Measurements from ENCODE around the gene GPC6. TPM values are rescaled to one million over a fixed set of nuclear protein-coding genes. Genes with fewer than 3 reads are reported as not detected.

Gene GPC6
- total RNA-seq, 1 donor from 2014 or later, result 18.7 TPM

DNA sequence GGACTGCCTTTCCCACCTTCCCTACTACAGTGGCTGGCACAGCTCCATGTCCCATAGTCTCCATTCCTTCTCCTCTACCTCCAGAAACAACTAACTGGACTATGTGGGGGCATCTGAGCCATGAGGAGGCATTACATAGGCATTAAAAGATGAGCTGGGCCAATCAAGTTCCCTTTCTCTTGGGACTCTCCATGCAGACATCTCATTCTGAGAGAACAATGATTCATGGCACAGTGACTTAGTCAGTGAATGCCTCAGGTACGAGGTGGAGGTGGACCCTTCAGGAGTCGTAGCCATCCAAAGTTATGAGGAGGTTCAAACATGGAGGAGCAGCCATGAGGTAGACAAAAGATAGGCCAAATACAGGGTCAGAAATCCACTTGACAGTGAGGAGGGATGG is 70.0 kb downstream of the GPC6 start:
- DNase-seq (ENCODE audit: low read depth), result no peak
- TF ChIP-seq, protein P1, sequence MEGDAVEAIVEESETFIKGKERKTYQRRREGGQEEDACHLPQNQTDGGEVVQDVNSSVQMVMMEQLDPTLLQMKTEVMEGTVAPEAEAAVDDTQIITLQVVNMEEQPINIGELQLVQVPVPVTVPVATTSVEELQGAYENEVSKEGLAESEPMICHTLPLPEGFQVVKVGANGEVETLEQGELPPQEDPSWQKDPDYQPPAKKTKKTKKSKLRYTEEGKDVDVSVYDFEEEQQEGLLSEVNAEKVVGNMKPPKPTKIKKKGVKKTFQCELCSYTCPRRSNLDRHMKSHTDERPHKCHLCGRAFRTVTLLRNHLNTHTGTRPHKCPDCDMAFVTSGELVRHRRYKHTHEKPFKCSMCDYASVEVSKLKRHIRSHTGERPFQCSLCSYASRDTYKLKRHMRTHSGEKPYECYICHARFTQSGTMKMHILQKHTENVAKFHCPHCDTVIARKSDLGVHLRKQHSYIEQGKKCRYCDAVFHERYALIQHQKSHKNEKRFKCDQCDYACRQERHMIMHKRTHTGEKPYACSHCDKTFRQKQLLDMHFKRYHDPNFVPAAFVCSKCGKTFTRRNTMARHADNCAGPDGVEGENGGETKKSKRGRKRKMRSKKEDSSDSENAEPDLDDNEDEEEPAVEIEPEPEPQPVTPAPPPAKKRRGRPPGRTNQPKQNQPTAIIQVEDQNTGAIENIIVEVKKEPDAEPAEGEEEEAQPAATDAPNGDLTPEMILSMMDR (conservative IDR thresholded peaks at IDR 0.05; ENCODE audit: low read depth, low read length), result no peak
- no peak overlapping the region for H3K4me3 ChIP-seq (ENCODE audit: low read depth, low read length)

DNA sequence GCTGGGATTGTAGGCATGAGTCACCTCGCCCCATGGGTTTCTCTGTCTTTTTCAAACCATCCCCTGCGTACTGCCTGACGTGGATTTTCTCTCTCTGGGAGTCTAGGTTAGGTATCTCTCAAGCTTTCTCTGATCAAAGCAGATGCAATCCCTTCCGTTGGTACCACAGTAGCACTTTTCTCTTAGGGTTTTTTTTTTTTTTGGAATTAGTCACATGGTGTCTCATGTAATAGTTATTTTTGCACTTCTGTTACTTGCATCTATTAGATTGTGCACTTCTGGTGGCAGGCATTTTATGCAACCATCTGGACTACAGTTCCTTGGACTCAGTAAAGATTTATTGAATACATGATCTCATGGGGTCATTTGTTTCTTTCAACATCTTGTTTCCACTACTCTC is 72.1 kb downstream of the GPC6 start:
- TF ChIP-seq, protein P1 (conservative IDR thresholded peaks at IDR 0.05; ENCODE audit: low read depth, low read length), result no peak
- H3K4me3 ChIP-seq (ENCODE audit: low read depth, low read length), result no peak overlapping the region
- DNase-seq (ENCODE audit: low read depth), result no peak

DNA sequence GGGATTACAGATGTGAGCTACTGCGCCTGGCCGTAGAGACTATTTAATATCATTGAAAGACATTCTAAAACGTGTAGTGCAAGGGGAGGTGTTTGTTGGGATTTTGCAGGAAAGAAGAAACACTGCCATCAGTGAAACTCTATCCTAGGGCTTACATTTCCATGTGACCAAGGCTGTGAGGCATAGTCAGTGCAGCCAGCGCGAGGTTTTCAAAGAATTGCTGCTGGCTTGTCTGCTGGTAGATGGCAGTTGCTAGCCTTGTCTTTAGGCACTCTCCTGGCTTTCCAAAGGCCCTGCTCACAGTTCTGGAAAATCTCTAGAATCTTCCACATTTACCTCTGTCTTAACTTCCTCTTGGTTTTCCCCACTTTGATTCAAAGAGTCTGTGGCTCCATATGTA is 77.5 kb downstream of the GPC6 start:
- TF ChIP-seq, protein P1 (conservative IDR thresholded peaks at IDR 0.05; ENCODE audit: low read depth, low read length), result no peak

DNA sequence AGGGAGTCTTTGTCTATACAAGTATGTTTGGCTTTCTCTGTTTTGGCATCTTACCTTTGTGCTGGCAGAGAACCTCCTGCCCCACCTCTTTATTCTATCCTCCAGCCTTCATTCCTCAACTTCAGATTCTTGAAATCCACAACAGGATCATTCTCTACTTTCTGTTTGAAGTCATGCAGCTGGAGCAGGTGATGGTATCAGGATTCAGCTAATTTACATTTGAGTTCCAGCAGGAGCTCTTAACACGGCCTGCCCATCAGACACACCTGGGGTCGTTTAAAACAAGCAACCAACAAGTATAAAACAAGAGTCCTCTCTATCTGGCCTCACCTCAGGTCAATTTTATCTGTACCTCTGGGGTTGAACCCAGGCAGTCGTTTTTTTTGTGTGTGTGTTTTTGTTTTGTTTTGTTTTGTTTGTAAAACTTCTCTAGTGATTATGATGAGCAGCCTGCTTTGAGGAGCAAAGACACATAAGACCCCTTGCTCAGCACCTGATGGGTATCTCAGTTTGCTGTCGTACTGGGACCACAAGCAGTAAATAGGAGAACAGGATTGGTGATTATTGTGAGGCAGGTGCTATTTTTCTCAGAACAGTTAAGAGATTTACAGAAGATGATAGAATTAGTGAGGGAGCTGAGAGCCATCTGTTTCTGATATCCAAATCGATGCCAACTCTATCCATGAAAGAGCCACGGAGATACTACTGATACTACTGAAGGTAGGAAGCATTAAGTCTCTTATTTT is 78.4 kb downstream of the GPC6 start:
- H3K4me3 ChIP-seq (ENCODE audit: low read depth, low read length), result no peak overlapping the region
- TF ChIP-seq, protein P1 (conservative IDR thresholded peaks at IDR 0.05; ENCODE audit: low read depth, low read length), result no peak
- DNase-seq (ENCODE audit: low read depth), result no peak

More for the DNA sequence above, 77.5 kb downstream of the GPC6 start:
- H3K4me3 ChIP-seq (ENCODE audit: low read depth, low read length), result no peak overlapping the region
- DNase-seq (ENCODE audit: low read depth), result no peak

DNA sequence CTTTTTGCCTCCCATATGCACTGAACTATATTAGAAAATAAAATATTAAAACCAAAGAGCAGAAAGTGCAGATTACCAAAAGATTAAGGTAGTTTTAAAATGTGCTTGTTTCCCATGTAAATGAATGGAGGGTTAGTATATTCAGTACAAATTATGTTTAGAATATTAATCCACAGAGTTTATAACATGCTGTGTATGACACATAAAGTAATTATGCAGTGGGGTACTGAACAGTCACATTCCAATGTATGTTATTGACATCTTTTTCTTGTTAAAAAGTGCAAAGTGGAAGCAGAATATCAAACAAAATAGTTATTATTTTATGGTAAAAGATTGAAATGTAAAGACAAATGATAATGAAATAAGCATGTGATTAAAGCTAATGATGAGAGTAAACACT is 79.3 kb downstream of the GPC6 start:
- H3K4me3 ChIP-seq (ENCODE audit: low read depth, low read length), result no peak overlapping the region
- TF ChIP-seq, protein P1 (conservative IDR thresholded peaks at IDR 0.05; ENCODE audit: low read depth, low read length), result no peak
- DNase-seq (ENCODE audit: low read depth), result no peak

DNA sequence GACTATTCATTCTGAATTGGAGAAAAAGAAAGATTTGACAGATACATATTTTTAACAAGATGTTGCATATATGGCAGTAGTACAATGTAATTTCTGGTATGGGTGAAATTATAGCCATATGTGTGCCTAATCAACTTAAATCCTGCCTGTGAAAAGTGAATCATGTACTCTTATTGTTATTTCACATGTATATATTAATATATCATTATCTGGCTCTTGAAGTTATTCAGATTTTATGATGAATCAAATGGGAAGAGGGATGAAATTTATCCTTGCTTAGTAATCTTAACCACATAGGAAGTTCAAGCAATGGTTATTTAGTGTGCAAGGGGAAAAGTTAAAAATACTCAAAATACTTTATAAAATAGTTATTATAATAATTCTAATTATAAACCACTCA is 80.5 kb downstream of the GPC6 start:
- TF ChIP-seq, protein P1 (conservative IDR thresholded peaks at IDR 0.05; ENCODE audit: low read depth, low read length), result no peak
- no peak overlapping the region for H3K4me3 ChIP-seq (ENCODE audit: low read depth, low read length)
- DNase-seq (ENCODE audit: low read depth), result no peak

DNA sequence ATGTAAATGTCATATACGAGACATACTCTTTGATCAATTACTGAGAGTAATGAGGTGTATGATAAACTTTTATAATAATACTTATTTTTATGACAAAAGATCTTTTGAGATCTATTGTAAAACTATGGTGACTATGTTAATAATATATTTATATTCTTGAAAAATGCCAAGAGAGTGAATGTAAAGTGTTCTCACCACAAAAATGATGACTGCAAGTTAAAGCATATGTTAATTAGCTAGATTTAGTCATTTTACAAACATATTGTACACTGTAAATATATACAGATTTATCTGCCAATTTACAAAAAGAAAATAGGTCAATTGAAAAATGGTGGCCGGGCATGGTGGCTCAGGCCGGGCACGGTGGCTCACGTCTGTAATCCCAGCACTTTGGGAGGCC is 81.0 kb downstream of the GPC6 start:
- no peak overlapping the region for H3K4me3 ChIP-seq (ENCODE audit: low read depth, low read length)
- no peak for DNase-seq (ENCODE audit: low read depth)
- TF ChIP-seq, protein P1 (conservative IDR thresholded peaks at IDR 0.05; ENCODE audit: low read depth, low read length), result no peak

Data from epithelial cell of proximal tubule (primary cell).